GM23338 (cell line): ENCODE data around the gene RRBP1. TPM values are rescaled to one million over a fixed set of nuclear protein-coding genes. Genes with fewer than 3 reads are reported as not detected.

Source experiments
- ATAC-seq: fragments of 200-7000 bp; cut with Tn5 transposase; 3 replicates; pipeline ENCODE4 v1.9.1; 2020
- DNase-seq: peaks from one replicate; pipeline ENCODE4 v3.0.0-alpha.2; 2015; ENCODE audit warnings: low spot score
- H2AFZ ChIP-seq: fragments of 200-600 bp; sonication (generic); 2 replicates; pipeline ENCODE4 v1.8.0; 2016; ENCODE audit warnings: antibody characterized with exemption, mild to moderate bottlenecking, moderate library complexity
- H3F3A ChIP-seq: fragments of 200-600 bp; sonication (generic); replicated peaks from 2 replicates; pipeline ENCODE4 v1.8.0; 2017; ENCODE audit warnings: antibody characterized with exemption, mixed run types, low read depth
- H3K27ac ChIP-seq: fragments of 200-600 bp; sonication (generic); 2 replicates; pipeline ENCODE4 v1.6.1; 2016; ENCODE audit warnings: low read depth
- H3K27me3 ChIP-seq: fragments of 200-600 bp; sonication (generic); 2 replicates; pipeline ENCODE4 v1.8.0; 2016; ENCODE audit warnings: mild to moderate bottlenecking, mixed run types, moderate library complexity; ENCODE audit not compliant: insufficient read depth
- H3K36me3 ChIP-seq: fragments of 200-600 bp; sonication (generic); 2 replicates; pipeline ENCODE4 v1.8.0; 2016; ENCODE audit warnings: mild to moderate bottlenecking; ENCODE audit not compliant: insufficient read depth
- H3K4me1 ChIP-seq: fragments of 200-600 bp; sonication (generic); 2 replicates; pipeline ENCODE4 v1.8.0; 2016; ENCODE audit warnings: mild to moderate bottlenecking, moderate library complexity; ENCODE audit not compliant: insufficient read depth
- H3K4me2 ChIP-seq: fragments of 200-600 bp; sonication (generic); 2 replicates; pipeline ENCODE4 v1.7.1; 2017; ENCODE audit warnings: mixed run types
- H3K4me3 ChIP-seq: fragments of 200-600 bp; sonication (generic); 2 replicates; pipeline ENCODE4 v1.6.1; 2016; ENCODE audit warnings: mixed run types
- H3K79me2 ChIP-seq: fragments of 200-600 bp; sonication (generic); replicated peaks from 2 replicates; pipeline ENCODE4 v1.8.0; 2017; ENCODE audit warnings: mild to moderate bottlenecking; ENCODE audit not compliant: insufficient read depth
- H3K9me2 ChIP-seq: fragments of 200-600 bp; sonication (generic); 2 replicates; pipeline ENCODE4 v1.8.0; 2017; ENCODE audit not compliant: insufficient read depth
- H4K20me1 ChIP-seq: fragments of 200-600 bp; sonication (generic); replicated peaks from 2 replicates; pipeline ENCODE4 v1.8.0; 2017; ENCODE audit warnings: mild to moderate bottlenecking; ENCODE audit not compliant: insufficient read depth
- H3K27ac Mint-ChIP-seq: 2 replicates; pipeline ENCODE4 v1.8.0; 2020; ENCODE audit warnings: inconsistent platforms, mild to moderate bottlenecking, moderate library complexity, mixed read lengths
- H3K27me3 Mint-ChIP-seq: 3 replicates; pipeline ENCODE4 v1.8.0; 2022; ENCODE audit warnings: low read depth, mild to moderate bottlenecking, moderate library complexity, mixed read lengths, inconsistent platforms; ENCODE audit not compliant: insufficient read depth, poor library complexity
- H3K36me3 Mint-ChIP-seq: 3 replicates; pipeline ENCODE4 v1.8.0; 2021; ENCODE audit warnings: low read depth, mild to moderate bottlenecking, inconsistent platforms, moderate library complexity, mixed read lengths
- H3K4me1 Mint-ChIP-seq: 3 replicates; pipeline ENCODE4 v1.8.0; 2020; ENCODE audit warnings: mild to moderate bottlenecking, inconsistent platforms, mixed read lengths
- H3K4me3 Mint-ChIP-seq: 3 replicates; pipeline ENCODE4 v1.8.0; 2021; ENCODE audit warnings: moderate library complexity, mild to moderate bottlenecking, inconsistent platforms, mixed read lengths
- H3K9me3 Mint-ChIP-seq: 3 replicates; pipeline ENCODE4 v1.8.0; 2020; ENCODE audit warnings: moderate library complexity, mild to moderate bottlenecking, inconsistent platforms, mixed read lengths
- CREB1 ChIP-seq: fragments of 250-450 bp; sonication (Bioruptor Pico); IDR thresholded peaks from 2 replicates; pipeline ENCODE4 v1.5.0; 2020; ENCODE audit warnings: low read depth, mild to moderate bottlenecking, moderate library complexity
- JUNB ChIP-seq: IDR thresholded peaks from one replicate; pipeline ENCODE4 v1.6.1; 2016; ENCODE audit warnings: antibody characterized with exemption; ENCODE audit not compliant: unreplicated experiment
- NANOG ChIP-seq: IDR thresholded peaks from 2 replicates; pipeline ENCODE4 v1.6.1; 2016; ENCODE audit warnings: antibody characterized with exemption, borderline replicate concordance
- STAT1 ChIP-seq: IDR thresholded peaks from one replicate; pipeline ENCODE4 v1.6.1; 2016; ENCODE audit warnings: antibody characterized with exemption; ENCODE audit not compliant: unreplicated experiment
- ZNF114 ChIP-seq: fragments of 250-450 bp; sonication (Bioruptor Pico); IDR thresholded peaks from 2 replicates; pipeline ENCODE4 v1.5.0; 2020; ENCODE audit warnings: mild to moderate bottlenecking, moderate library complexity
- ZNF331 ChIP-seq: fragments of 250-450 bp; sonication (Bioruptor Pico); IDR thresholded peaks from 2 replicates; pipeline ENCODE4 v1.5.0; 2020; ENCODE audit warnings: low read depth, mild to moderate bottlenecking, moderate library complexity
- ZNF462 ChIP-seq: fragments of 250-450 bp; sonication (Bioruptor Pico); IDR thresholded peaks from 2 replicates; pipeline ENCODE4 v1.5.0; 2020; ENCODE audit warnings: mild to moderate bottlenecking, moderate library complexity
- polyA plus RNA-seq: library from polyadenylated mRNA; unstranded; fragments of >200 nt; fragmentation: Nextera tagmentation; extraction: Ambion mirVana; gene quantifications from 2 replicates; pipeline ENCODE4 v1.2.1, GENCODE V29; 2016
- total RNA-seq: library from RNA; depleted of rRNA; stranded (reverse); fragments of >200 nt; shearing (Covaris generic); gene quantifications from 2 replicates; pipeline ENCODE4 v1.2.3, GENCODE V29; 2014

RRBP1 gene
- total and polyA plus RNA-seq, 2 experiments from 2014 or later = 105 to 113 TPM

- TF ChIP-seq CREB1 (no peak), ZNF114 (CRISPR knock-in tag) (no peak), ZNF331 (CRISPR knock-in tag) (no peak), NANOG (no peak), JUNB (no peak)
Measured at GRCh38 chr20:17630151-17630805, 51.8 kb downstream of the RRBP1 start (continued).

GRCh38 chr20:17629678-17630089 is 52.4 kb downstream of the RRBP1 start:
- Histone ChIP-seq H3K4me2 (no peak overlapping the region), H3F3A (no peaks in the 10 kb centered on the region), H3K27me3 (no peaks in the 10 kb centered on the region), H3K4me3 (no peak overlapping the region), H3K36me3 (peaks cover 5% of the 10 kb centered on the region; the same call in 1 of the 2 replicates), H3K4me1 (no peaks in the 10 kb centered on the region), H4K20me1 (no peaks in the 10 kb centered on the region), H2AFZ (no peak overlapping the region), H3K27ac (no peak overlapping the region), H3K9me2 (no peaks in the 10 kb centered on the region), H3K79me2 (no peaks in the 10 kb centered on the region)
- H3K27me3 Mint-ChIP-seq = peaks cover 10% of the 10 kb centered on the region
- TF ChIP-seq ZNF114 (CRISPR knock-in tag) (no peak), ZNF462 (CRISPR knock-in tag) (no peak), STAT1 (no peak)
- H3K9me3 Mint-ChIP-seq = 0 out of 3 replicates have a peak, but pooled peaks cover 3% of the 10 kb centered on the region
- ATAC-seq (no peak), DNase-seq (no peak)
- H3K27ac Mint-ChIP-seq = no peak overlapping the region
- peaks cover 67% of the 10 kb centered on the region for H3K36me3 Mint-ChIP-seq
- no peaks in the 10 kb centered on the region; the same call in 2 of the 3 replicates for H3K4me1 Mint-ChIP-seq
- no peak overlapping the region for H3K4me3 Mint-ChIP-seq
